Bronchial epithelial cell (primary cell): ENCODE data around the gene PTPN3. TPM values are rescaled to one million over a fixed set of nuclear protein-coding genes. Genes with fewer than 3 reads are reported as not detected.

Source experiments
- DNase-seq: peaks from one replicate; pipeline ENCODE4 v3.0.0-alpha.2; 2010; ENCODE audit warnings: low read depth
- FAIRE-seq: peaks from 2 replicates; lab custom pipeline; 2011; peaks lifted over from hg19 to GRCh38; lab: Jason Lieb, UNC
- H3K27me3 ChIP-seq: 2 replicates; pipeline ENCODE4 v1.5.1; 2011; ENCODE audit warnings: low read length; ENCODE audit not compliant: control insufficient read depth, insufficient read depth
- H3K36me3 ChIP-seq: 2 replicates; pipeline ENCODE4 v1.5.1; 2011; ENCODE audit warnings: low read length; ENCODE audit not compliant: control insufficient read depth, insufficient read depth
- H3K4me3 ChIP-seq: 2 replicates; pipeline ENCODE4 v1.5.1; 2011; ENCODE audit warnings: mild to moderate bottlenecking, low read depth, low read length, control low read depth
- total RNA-seq: library from RNA; depleted of rRNA; stranded (reverse); fragments of >200 nt; gene quantifications from 2 replicates; pipeline ENCODE4 v1.2.1, GENCODE V29; 2014
- TF ChIP-seq, protein P1 (sequence below): IDR thresholded peaks from 2 replicates; pipeline ENCODE4 v1.5.1; 2011; ENCODE audit warnings: mild to moderate bottlenecking, moderate library complexity, low read length, control low read depth, inconsistent platforms; ENCODE audit not compliant: insufficient read depth, severe bottlenecking

The PTPN3 gene
- total RNA-seq, 1 donor from 2014 or later, result 14.2 TPM

DNA sequence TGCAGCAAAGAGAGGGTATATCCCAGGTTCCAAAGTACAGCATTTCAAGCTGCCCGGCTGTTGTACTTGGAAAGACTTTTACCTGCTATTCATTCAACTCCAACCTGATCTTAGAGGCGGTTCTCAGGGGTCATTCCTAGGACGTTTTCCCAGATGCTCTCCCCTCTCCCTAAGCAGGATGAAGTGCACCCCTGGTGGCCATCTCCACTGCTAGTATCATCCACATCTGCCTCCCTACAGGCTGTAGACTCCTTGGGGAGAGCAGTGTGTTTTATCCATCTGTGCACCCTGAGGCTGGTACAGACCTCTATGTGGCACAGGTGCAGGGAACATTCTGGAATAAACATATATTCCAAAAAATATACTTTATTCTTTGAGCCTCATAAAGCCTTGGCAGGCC, 56.8 kb downstream of the PTPN3 start:
- no peaks in the 10 kb centered on the region for H3K27me3 ChIP-seq
- FAIRE-seq (no peak), DNase-seq (no peak)
- no peak overlapping the region for H3K4me3 ChIP-seq
- TF ChIP-seq, protein P1, sequence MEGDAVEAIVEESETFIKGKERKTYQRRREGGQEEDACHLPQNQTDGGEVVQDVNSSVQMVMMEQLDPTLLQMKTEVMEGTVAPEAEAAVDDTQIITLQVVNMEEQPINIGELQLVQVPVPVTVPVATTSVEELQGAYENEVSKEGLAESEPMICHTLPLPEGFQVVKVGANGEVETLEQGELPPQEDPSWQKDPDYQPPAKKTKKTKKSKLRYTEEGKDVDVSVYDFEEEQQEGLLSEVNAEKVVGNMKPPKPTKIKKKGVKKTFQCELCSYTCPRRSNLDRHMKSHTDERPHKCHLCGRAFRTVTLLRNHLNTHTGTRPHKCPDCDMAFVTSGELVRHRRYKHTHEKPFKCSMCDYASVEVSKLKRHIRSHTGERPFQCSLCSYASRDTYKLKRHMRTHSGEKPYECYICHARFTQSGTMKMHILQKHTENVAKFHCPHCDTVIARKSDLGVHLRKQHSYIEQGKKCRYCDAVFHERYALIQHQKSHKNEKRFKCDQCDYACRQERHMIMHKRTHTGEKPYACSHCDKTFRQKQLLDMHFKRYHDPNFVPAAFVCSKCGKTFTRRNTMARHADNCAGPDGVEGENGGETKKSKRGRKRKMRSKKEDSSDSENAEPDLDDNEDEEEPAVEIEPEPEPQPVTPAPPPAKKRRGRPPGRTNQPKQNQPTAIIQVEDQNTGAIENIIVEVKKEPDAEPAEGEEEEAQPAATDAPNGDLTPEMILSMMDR, result peak; percentile 32
- peaks cover 17% of the 10 kb centered on the region for H3K36me3 ChIP-seq

GRCh38 chr9:109440797-109441287, 57.3 kb downstream of the PTPN3 start:
- H3K36me3 ChIP-seq, result peaks cover 16% of the 10 kb centered on the region
- DNase-seq (peak; percentile 90), FAIRE-seq (no peak)
- TF ChIP-seq, protein P1, result peak; percentile 74
- no peaks in the 10 kb centered on the region for H3K27me3 ChIP-seq
- H3K4me3 ChIP-seq, result no peak overlapping the region

DNA sequence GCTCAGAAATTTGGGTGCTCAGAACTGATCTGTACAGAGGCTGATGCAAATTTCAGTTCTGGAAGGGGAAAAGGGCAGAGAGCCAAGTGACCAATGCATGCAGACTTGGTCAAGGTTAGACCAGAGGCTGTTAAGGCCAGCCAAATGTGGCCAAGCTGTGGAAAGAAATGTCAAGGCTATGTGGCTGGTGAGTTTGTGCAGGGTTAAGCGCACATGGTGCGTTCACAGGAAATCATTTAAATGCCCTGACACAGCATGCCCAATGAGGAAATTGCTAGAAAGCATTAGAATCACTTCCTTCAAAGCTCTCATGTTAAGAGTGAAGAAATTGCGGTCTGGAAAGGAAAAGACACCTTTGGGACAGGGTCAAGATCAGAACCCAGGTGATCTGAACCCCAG, 58.0 kb downstream of the PTPN3 start:
- DNase-seq (no peak), FAIRE-seq (no peak)
- TF ChIP-seq, protein P1, result no peak
- H3K27me3 ChIP-seq, result no peaks in the 10 kb centered on the region
- H3K4me3 ChIP-seq, result no peak overlapping the region
- H3K36me3 ChIP-seq, result peaks cover 19% of the 10 kb centered on the region

GRCh38 chr9:109439378-109440116, 58.6 kb downstream of the PTPN3 start:
- DNase-seq (no peak), FAIRE-seq (peak; percentile 66)
- Histone ChIP-seq H3K27me3 (no peaks in the 10 kb centered on the region), H3K36me3 (peaks cover 19% of the 10 kb centered on the region), H3K4me3 (no peak overlapping the region)
- TF ChIP-seq, protein P1, result no peak

DNA sequence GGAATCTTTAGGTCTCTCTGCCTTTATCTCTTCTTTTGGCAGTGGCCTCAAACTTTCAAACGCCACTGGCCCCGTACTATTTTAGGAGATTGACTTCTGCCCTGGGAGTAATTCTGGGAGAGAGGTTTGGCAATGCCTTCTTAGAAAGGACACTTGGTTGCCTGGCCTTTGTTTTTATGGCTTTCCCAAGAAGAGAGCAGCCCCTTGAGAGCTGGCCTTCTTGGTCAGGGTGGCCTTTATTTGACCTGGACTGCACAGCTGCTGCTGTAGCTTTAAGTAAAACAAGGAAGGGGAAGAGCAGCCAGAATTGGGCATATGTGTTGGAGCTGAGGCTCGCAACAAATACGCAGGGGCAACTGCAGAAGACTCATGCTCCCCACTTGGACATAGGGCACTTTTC, 60.8 kb downstream of the PTPN3 start:
- FAIRE-seq, result no peak

More for the DNA sequence above, 60.8 kb downstream of the PTPN3 start:
- H3K4me3 ChIP-seq, result no peak overlapping the region
- TF ChIP-seq, protein P1, result no peak
- H3K36me3 ChIP-seq, result peaks cover 17% of the 10 kb centered on the region
- no peak for DNase-seq
- H3K27me3 ChIP-seq, result no peaks in the 10 kb centered on the region
